ENCODE measurements around the gene NUDCD3.

Gene NUDCD3

DNA sequence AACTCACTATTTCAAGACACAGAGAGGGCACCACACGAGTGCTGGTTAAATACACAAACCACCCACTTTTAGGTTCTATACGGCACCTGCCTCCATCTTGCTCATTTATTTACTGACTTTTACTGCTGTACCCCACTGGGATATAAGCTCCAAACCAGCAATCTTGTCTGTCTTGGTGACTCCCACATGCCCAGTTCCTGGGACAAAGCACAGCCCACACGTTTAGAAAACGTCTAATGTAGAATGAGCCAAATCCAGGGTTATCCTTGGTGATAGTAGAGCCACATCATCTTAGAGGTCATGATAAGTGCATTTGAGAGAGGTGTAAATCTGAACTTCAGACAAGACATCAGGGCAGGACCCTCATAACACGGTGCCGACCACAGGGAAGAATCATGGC, 73.5 kb downstream of the NUDCD3 start:
- in situ Hi-C loops (cut with HindIII; ENCODE audit: low pct_unique_long_range_greater_than_20kb, low sequenced_read_pairs) = no loop called here
- no peak for TF ChIP-seq JUND (IDR thresholded peaks at IDR 0.05; ENCODE audit: low read depth)
- no peak for DNase-seq (ENCODE audit: low read depth in 1 of 2, low spot score in 1 of 2)

DNA sequence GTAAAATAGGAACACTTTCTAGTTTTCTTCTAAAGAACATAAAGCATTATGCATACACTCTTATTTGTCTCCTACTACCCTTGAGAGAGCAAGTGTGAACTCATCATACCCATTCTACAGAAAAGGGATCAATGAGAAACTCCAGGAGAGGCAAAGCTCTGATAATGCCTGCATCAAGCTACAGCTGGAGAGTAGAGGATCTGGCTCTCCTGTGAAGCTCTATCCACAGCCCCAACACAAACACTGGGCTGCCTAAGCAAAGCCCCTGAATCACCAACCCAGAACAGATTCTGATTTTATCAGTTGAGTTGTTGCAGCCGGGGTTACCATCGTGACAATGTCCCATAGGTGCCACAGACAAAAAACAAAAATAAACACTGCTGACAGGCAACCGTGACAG, 74.9 kb downstream of the NUDCD3 start:
- no peak for DNase-seq (ENCODE audit: low read depth in 1 of 2, low spot score in 1 of 2)
- in situ Hi-C loops (cut with HindIII; ENCODE audit: low pct_unique_long_range_greater_than_20kb, low sequenced_read_pairs) = no loop called here
- no peak for TF ChIP-seq JUND (IDR thresholded peaks at IDR 0.05; ENCODE audit: low read depth)

DNA sequence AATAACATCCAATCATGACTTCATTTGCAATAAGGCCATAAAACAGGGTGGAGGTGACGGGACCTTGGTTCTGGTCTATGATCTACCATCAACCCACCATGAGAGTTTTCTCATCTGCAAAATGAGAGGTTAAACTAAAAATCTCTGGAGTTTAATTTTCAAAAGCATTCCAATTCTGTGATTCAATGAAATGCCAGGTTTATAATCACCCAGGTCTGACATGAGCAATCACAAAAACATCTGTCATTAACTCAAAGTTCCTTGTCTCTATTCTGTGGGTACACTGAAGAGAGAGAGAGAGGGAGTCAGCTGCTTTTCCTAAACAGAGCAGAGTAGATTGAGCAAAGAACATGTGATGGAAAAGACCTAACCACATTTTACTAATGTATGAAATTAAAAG, 75.4 kb downstream of the NUDCD3 start:
- no peak for DNase-seq (ENCODE audit: low read depth in 1 of 2, low spot score in 1 of 2)
- in situ Hi-C loops (cut with HindIII; ENCODE audit: low pct_unique_long_range_greater_than_20kb, low sequenced_read_pairs) = no loop called here
- TF ChIP-seq JUND (IDR thresholded peaks at IDR 0.05; ENCODE audit: low read depth) = no peak

DNA sequence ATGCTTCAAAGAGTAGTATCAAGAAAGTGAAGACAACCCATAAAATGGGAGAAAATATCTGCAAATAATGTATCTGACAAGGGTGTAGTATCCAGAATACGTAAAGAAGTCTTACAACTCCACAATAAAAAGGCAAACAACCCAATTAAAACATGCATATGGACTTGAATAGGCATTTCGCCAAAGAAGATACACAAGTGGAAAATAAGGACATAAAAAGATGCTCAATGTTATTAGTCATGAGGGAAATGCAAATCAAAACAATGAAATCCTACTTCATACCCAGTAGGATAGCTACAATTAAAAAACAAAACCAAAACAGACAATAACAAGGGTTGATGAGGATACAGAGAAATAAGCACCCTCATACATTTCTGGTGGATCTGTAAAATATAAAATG, 79.2 kb downstream of the NUDCD3 start:
- DNase-seq (ENCODE audit: low read depth in 1 of 2, low spot score in 1 of 2) = no peak
- in situ Hi-C loops (cut with HindIII; ENCODE audit: low pct_unique_long_range_greater_than_20kb, low sequenced_read_pairs) = no loop called here
- TF ChIP-seq JUND (IDR thresholded peaks at IDR 0.05; ENCODE audit: low read depth) = no peak

DNA sequence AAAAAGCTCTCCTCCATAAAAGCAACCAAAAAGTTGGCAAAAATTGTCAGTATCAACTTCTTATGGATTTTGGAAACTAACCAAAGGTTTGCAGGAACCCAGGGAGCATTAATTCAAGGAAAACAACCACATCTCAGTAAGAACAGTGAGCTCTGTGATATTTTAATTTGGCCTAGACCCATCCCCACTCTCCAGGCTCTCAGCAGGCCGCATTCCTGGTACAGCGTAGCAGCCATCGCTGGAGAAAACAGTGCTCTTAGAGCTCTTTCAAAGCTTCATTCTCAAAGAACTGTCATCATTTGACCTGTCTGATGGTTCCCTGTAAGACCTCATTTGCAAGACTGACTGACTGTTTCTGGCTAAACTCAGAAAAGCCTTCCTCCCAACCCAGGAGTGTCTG, 81.9 kb downstream of the NUDCD3 start:
- TF ChIP-seq JUND (IDR thresholded peaks at IDR 0.05; ENCODE audit: low read depth) = no peak
- no peak for DNase-seq (ENCODE audit: low read depth in 1 of 2, low spot score in 1 of 2)
- in situ Hi-C loops (cut with HindIII; ENCODE audit: low pct_unique_long_range_greater_than_20kb, low sequenced_read_pairs) = no loop called here

DNA sequence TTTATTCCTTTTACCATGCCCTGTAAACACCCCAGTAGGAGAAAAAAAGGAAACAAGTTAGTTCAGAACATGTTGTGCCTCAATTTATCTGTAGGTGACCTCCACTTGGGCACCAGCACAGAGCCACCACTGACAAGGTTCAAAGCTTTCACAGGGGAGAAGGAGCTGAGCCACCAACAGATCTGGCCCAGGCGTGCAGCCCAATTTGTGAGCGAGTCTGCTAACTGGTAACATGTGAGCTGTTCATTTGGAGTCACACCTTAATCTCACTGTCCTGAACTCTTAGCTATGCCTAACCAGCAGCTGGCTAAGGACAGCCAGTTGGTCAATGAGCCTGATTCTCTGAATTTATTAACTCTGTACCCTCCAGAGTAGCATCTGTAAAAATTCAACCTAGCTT, 86.7 kb downstream of the NUDCD3 start:
- no peak for TF ChIP-seq JUND (IDR thresholded peaks at IDR 0.05; ENCODE audit: low read depth)
- in situ Hi-C loops (cut with HindIII; ENCODE audit: low pct_unique_long_range_greater_than_20kb, low sequenced_read_pairs) = no loop called here

DNA sequence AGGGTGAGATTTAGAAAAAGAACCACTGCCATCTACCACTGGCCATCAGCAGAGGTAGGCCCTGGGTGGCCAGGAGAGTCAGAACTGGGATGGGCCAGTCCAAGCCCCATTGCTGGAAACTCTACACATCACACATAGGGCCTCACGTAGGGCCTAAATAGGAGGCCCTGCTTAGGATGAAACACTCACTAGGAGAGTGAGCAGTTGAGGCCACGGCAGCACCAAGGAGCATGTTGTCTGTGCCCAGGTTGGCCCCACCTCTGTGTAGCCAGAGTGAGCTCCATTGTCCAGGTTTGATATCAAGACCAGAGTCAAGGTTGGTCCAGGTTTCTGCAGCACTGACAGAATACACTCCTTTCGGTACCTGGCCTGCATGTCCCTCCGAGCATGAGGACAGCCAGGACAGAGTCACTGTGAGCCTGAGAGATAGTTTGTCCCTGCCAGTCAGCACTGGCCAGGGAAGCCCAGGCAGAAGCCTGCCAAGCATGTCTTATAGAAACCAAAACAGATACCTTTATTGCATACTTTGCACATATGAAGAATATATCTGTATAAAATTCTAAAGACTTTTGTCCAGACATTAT, 87.2 kb downstream of the NUDCD3 start:
- no peak for DNase-seq (ENCODE audit: low read depth in 1 of 2, low spot score in 1 of 2)
- TF ChIP-seq JUND (IDR thresholded peaks at IDR 0.05; ENCODE audit: low read depth) = no peak
- in situ Hi-C loops (cut with HindIII; ENCODE audit: low pct_unique_long_range_greater_than_20kb, low sequenced_read_pairs) = no loop called here

More for the DNA sequence above, 86.7 kb downstream of the NUDCD3 start:
- DNase-seq (ENCODE audit: low read depth in 1 of 2, low spot score in 1 of 2) = no peak

DNA sequence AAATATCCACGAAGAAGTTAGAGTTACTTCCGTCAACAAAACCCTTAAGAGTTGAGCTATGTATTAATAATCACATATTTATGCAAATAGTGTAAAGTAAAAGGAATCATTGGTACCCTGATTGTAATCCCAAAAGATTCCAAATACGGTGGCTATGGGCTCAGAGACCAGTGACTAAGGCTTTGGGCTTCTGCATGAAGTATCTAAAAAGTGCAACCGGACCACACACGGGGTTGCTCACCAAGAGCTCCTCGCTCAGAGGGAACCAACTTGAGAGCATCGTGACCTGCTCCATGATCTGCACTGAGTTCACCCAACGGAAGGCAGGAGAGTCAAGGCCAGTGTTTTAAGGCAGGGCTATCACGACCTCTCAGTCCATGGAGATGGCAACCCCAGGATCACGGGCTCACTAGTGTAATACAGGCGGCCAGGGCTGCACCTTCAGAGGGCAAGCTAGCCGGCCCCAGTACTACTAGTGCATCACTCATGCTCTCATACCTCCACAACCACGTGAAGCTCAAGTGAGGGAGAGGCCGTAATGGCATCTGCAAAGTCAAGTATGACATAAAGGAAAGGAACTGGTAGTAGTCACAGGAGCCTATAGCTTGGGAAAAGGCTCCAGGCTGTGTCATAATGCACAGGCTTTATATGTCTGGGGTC, 87.9 kb downstream of the NUDCD3 start:
- DNase-seq (ENCODE audit: low read depth in 1 of 2, low spot score in 1 of 2) = no peak
- in situ Hi-C loops (cut with HindIII; ENCODE audit: low pct_unique_long_range_greater_than_20kb, low sequenced_read_pairs) = no loop called here
- no peak for TF ChIP-seq JUND (IDR thresholded peaks at IDR 0.05; ENCODE audit: low read depth)

DNA sequence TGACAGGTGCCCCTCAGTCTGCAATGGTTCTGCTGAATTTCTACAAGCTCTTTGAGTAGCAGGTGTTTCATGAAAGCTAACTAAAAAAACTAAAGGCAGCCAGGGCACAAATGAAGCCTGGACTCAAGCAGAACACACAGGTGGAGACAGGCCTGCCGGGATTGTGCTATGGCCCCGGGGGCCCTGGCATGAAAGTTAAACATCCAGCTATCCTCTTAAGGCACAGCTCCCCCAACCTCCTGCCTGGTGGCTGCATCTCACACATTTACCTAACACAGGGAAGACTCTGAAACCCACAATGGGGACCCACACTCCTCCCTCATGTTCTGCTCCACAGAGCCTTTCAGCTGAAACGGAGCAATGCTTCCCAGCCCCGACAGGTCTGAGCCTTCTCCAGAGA, 88.8 kb downstream of the NUDCD3 start:
- DNase-seq (ENCODE audit: low read depth in 1 of 2, low spot score in 1 of 2) = no peak
- in situ Hi-C loops (cut with HindIII; ENCODE audit: low pct_unique_long_range_greater_than_20kb, low sequenced_read_pairs) = no loop called here
- no peak for TF ChIP-seq JUND (IDR thresholded peaks at IDR 0.05; ENCODE audit: low read depth)

DNA sequence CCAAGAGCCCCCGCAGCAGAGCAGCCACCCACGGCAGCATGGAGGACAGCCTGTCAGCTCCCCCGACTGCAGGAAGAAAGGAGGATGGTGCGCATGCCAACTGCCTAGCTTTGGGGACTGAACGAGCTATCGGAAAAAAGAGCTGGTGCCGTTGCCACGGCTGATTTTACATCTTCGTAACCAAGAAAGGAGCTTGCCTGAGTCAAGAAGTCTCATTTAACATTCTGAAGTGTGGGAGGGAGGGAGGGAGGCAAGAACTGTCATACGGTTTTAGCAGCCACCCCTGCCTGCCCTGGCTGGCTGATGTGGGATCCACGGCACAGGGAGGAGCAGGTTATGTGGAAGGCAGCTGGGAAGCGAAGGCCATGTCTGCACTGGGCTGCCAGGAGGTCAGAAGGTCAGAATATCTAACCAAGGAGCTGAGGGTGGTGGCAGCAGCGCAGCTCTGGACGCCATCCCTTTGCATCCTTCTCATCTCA, 90.4 kb downstream of the NUDCD3 start:
- in situ Hi-C loops (cut with HindIII; ENCODE audit: low pct_unique_long_range_greater_than_20kb, low sequenced_read_pairs) = no loop called here
- no peak for DNase-seq (ENCODE audit: low read depth in 1 of 2, low spot score in 1 of 2)
- no peak for TF ChIP-seq JUND (IDR thresholded peaks at IDR 0.05; ENCODE audit: low read depth)

DNA sequence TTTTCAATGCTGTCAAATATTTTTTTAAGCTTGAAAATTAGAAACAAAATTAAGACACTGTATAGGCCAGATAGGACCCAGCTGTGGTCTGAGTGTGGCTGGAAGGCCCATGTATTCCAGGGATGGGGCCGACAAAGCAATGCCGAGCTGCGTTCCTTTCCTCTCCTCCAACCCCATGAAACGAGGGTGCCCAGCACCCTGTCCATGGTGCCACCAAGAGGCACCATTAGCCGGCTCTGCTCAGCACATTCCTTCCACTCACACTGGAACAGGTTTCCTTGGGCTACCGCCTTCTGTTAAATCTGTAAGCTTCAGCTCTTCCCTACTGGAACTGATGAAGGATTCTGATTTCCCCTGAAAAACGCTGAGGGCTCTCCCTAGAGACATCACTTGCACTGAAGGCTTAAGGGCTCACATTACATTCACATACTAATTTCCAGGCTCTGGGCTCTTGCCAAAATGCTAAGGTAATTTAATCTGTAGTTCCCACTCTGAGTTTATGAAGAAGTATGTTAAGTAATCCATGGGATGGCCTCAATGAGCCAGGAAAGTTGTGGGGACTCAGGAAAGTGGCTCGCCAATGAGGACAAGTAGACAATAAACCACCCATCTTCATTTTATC, 91.4 kb downstream of the NUDCD3 start:
- in situ Hi-C loops (cut with HindIII; ENCODE audit: low pct_unique_long_range_greater_than_20kb, low sequenced_read_pairs) = no loop called here

DNA sequence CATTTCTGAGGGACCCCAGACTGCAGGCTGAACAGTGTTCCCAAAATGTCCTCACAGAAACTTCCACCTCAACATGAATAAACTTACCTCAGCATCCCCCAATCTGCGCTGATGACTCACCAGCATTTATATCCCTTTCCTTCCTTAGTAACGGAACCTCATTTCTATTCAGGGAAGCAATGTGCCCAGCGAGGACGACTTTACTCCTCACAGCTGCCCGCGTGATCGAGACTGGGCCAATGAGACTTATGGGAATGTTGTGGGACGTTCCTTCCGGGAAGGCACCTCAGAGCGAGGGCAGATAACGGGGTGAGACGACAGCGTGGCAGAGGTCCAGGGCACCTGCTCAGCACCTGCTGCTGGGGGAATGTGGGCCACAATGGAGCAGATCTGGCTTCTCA, 91.9 kb downstream of the NUDCD3 start:
- no peak for DNase-seq (ENCODE audit: low read depth in 1 of 2, low spot score in 1 of 2)
- in situ Hi-C loops (cut with HindIII; ENCODE audit: low pct_unique_long_range_greater_than_20kb, low sequenced_read_pairs) = no loop called here
- no peak for TF ChIP-seq JUND (IDR thresholded peaks at IDR 0.05; ENCODE audit: low read depth)

More for the DNA sequence above, 91.4 kb downstream of the NUDCD3 start:
- TF ChIP-seq JUND (IDR thresholded peaks at IDR 0.05; ENCODE audit: low read depth) = no peak
- DNase-seq (ENCODE audit: low read depth in 1 of 2, low spot score in 1 of 2) = no peak

DNA sequence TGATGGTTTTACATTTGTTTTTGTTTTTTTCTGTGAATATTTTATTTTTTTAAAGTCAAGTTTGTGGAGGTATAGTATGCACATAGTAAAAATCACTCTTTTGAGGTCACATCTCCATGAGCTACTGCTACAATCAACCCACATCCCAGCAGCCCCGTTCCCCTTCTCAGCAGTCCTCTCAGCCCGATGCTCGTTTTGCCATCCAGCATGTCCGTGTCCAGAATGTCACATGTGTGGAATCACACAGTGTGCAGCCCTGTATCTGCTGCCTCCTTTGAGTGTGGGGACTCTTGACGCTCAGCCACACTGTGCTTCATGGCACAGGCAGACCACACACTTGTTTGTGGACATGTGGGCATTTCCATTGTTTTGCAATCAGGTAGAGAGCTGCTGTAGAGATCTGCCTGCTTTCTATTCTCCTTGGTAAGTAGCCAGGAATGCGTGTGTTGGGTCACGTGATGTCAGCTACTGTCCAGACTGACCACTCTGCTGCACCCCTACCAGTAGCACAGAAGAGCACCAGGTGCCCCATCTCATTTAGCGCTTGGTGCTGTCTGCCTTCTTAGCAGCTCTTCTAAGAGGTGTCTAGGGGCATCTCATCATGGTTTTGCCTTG, 93.4 kb downstream of the NUDCD3 start:
- in situ Hi-C loops (cut with HindIII; ENCODE audit: low pct_unique_long_range_greater_than_20kb, low sequenced_read_pairs) = no loop called here
- DNase-seq (ENCODE audit: low read depth in 1 of 2, low spot score in 1 of 2) = no peak
- no peak for TF ChIP-seq JUND (IDR thresholded peaks at IDR 0.05; ENCODE audit: low read depth)
